Esophagus squamous epithelium (tissue), 5 donors: ENCODE measurements around the gene ZNF609. TPM values are rescaled to one million over a fixed set of nuclear protein-coding genes. Genes with fewer than 3 reads are reported as not detected.
A peak's percentile ranks its signal among the peaks of the same experiment; 100 is the strongest.

ENCODE experiments used
- DNase-seq: peaks from one replicate; lab custom pipeline; 2025; lab: John Stamatoyannopoulos, UW
- H3K27ac ChIP-seq, 4 donors: fragments of 200-600 bp; sonication (generic); one replicate each; pipeline ENCODE4 v1.5.1; 2016 to 2019; ENCODE audit warnings: mild to moderate bottlenecking in 1 of 4
- H3K27me3 ChIP-seq, 4 donors: fragments of 200-600 bp; sonication (generic); 1 replicate in 3 of 4; 2 replicates in 1 of 4; pipeline versions ENCODE4 v1.5.1 to v1.6.0; 2017 to 2021; ENCODE audit warnings: antibody characterized with exemption in 1 of 4
- H3K36me3 ChIP-seq, 3 donors: fragments of 200-600 bp; sonication (generic); one replicate each; pipeline ENCODE4 v1.5.1; 2016 to 2019
- H3K4me1 ChIP-seq, 3 donors: fragments of 200-600 bp; sonication (generic); one replicate each; pipeline ENCODE4 v1.5.1; 2017 to 2019
- H3K4me3 ChIP-seq, 4 donors: fragments of 200-600 bp; sonication (generic); 1 replicate in 3 of 4; 2 replicates in 1 of 4; pipeline ENCODE4 v1.5.1; 2016 to 2019; ENCODE audit warnings: mild to moderate bottlenecking in 2 of 4, moderate library complexity in 1 of 4
- H3K9me3 ChIP-seq, 3 donors: fragments of 200-600 bp; sonication (generic); one replicate each; pipeline ENCODE4 v1.5.1; 2016 to 2019
- POLR2A ChIP-seq, 4 donors: fragments of 450-650 bp; IDR thresholded peaks; one replicate each; pipeline ENCODE4 v1.6.1; 2017; ENCODE audit warnings: antibody characterized with exemption in 4 of 4, mild to moderate bottlenecking in 4 of 4, moderate library complexity in 3 of 4
- WGBS, 2 donors: methylation state at CpG; one replicate each; pipeline ENCODE4 v1.1.5; 2018; 5-methylcytosine and 5-hydroxymethylcytosine counted together
- intact Hi-C: fragments of 100-400 bp; cut with DNase I; formaldehyde crosslinking; loops from one replicate; pipeline ENCODE4 v1.15.0; 2022
- total RNA-seq, 4 donors: library from RNA; depleted of rRNA; stranded (reverse); fragments of >200 nt; gene quantifications; one replicate each; pipeline ENCODE4 v1.1.0, GENCODE V29; 2016
- TF ChIP-seq, protein P1 (sequence below), 6 experiments: fragments of 450-650 bp in 4 of 6; fragments of 200-600 bp in 2 of 6; sonication (generic) in 2 of 6; IDR thresholded peaks; one replicate each; pipeline ENCODE4 v1.5.1; 2016 to 2019; ENCODE audit warnings: antibody characterized with exemption in 6 of 6, mild to moderate bottlenecking in 4 of 6, moderate library complexity in 4 of 6
- donor health status: DM: yes; HTN: yes; CAD: no.

The ZNF609 gene
- total RNA-seq, 4 donors from 2014 or later = 10.2 to 25.2 (median 13.8) TPM

GRCh38 chr15:64683378-64683777, 223.0 kb downstream of the ZNF609 start:
- peak overlapping the region in 1 of 4 donors; percentile 5 for H3K27ac ChIP-seq
- no peak for DNase-seq
- intact Hi-C loops = no loop called here

DNA sequence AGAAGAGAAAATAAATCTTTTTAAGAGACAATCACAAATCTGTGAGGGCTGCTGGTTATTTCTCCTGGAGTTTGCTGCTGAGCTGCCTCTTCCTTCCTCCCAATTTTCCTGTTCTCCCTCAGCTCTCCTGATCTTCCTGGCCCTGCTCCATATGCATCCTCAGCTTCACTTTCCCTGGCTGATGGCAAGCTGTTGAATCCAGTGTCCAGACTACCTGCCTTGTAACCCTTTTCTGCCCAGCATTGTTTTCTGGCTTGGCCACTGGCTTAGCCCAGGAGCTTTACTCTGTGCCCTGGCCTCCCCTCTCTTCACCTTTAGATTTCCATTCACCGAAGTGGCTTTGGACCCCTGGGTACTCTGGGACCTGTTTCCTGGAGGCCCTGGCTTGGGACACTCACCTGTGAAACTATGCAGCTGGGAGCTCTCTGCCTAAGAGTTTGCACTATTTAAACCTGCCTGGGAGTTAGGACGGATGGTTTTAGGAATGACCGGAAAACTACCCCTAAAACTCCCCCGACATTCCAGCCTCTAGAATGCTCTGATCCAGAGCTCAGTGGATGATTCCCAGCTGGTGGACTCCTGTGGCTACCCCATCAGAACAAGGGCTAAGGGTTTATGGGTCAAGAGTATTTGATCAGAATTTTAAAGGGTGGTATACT, 225.0 kb downstream of the ZNF609 start:
- no peak overlapping the region for H3K4me3 ChIP-seq
- H3K27me3 ChIP-seq = no peaks in the 10 kb centered on the region
- no peak for DNase-seq
- peaks cover 16 to 98% (median 34%) of the 10 kb centered on the region in 3 donors for H3K36me3 ChIP-seq
- intact Hi-C loops = no loop called here
- H3K27ac ChIP-seq = no peak overlapping the region
- 67 to 78% methylated on average over 4 of the region's 4 CpGs for WGBS, 2 donors
- no peak for TF ChIP-seq POLR2A (IDR thresholded peaks at IDR 0.05)
- TF ChIP-seq, protein P1, sequence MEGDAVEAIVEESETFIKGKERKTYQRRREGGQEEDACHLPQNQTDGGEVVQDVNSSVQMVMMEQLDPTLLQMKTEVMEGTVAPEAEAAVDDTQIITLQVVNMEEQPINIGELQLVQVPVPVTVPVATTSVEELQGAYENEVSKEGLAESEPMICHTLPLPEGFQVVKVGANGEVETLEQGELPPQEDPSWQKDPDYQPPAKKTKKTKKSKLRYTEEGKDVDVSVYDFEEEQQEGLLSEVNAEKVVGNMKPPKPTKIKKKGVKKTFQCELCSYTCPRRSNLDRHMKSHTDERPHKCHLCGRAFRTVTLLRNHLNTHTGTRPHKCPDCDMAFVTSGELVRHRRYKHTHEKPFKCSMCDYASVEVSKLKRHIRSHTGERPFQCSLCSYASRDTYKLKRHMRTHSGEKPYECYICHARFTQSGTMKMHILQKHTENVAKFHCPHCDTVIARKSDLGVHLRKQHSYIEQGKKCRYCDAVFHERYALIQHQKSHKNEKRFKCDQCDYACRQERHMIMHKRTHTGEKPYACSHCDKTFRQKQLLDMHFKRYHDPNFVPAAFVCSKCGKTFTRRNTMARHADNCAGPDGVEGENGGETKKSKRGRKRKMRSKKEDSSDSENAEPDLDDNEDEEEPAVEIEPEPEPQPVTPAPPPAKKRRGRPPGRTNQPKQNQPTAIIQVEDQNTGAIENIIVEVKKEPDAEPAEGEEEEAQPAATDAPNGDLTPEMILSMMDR (IDR thresholded peaks at IDR 0.05) = no peak
- H3K4me1 ChIP-seq = peaks cover 0 to 21% (median 3%) of the 10 kb centered on the region in 3 donors
- no peaks in the 10 kb centered on the region for H3K9me3 ChIP-seq

More at GRCh38 chr15:64683378-64683777, 223.0 kb downstream of the ZNF609 start:
- 42 to 51% methylated on average over 3 of the region's 3 CpGs for WGBS, 2 donors
- TF ChIP-seq, protein P1 (IDR thresholded peaks at IDR 0.05) = no peak
- TF ChIP-seq POLR2A (IDR thresholded peaks at IDR 0.05) = no peak
- Histone ChIP-seq H3K36me3 (peaks cover 9 to 98% (median 28%) of the 10 kb centered on the region in 3 donors), H3K4me3 (no peak overlapping the region), H3K4me1 (peaks cover 0 to 15% (median 3%) of the 10 kb centered on the region in 3 donors), H3K27me3 (no peaks in the 10 kb centered on the region), H3K9me3 (no peaks in the 10 kb centered on the region)

- peaks cover 16 to 98% (median 31%) of the 10 kb centered on the region in 3 donors for H3K36me3 ChIP-seq
- H3K4me1 ChIP-seq = peaks cover 0 to 30% (median 3%) of the 10 kb centered on the region in 3 donors
- TF ChIP-seq, protein P1 (IDR thresholded peaks at IDR 0.05) = peak; percentile 57 to 80 (median 72)
- TF ChIP-seq POLR2A (IDR thresholded peaks at IDR 0.05) = no peak
- WGBS, 2 donors = 51 to 52% methylated on average over 7 to 10 of the region's 10 CpGs
- no peak for DNase-seq
- H3K27me3 ChIP-seq = no peaks in the 10 kb centered on the region
- H3K27ac ChIP-seq = no peak overlapping the region
- no peak overlapping the region for H3K4me3 ChIP-seq
- no peaks in the 10 kb centered on the region for H3K9me3 ChIP-seq
- intact Hi-C loops = loop anchor here (2.0 kb wide), 1 partner anchor 41 kb away; no protein-coding TSS in a partner anchor
These were observed 225.9 kb downstream of the ZNF609 start for GRCh38 chr15:64686130-64686735.

DNA sequence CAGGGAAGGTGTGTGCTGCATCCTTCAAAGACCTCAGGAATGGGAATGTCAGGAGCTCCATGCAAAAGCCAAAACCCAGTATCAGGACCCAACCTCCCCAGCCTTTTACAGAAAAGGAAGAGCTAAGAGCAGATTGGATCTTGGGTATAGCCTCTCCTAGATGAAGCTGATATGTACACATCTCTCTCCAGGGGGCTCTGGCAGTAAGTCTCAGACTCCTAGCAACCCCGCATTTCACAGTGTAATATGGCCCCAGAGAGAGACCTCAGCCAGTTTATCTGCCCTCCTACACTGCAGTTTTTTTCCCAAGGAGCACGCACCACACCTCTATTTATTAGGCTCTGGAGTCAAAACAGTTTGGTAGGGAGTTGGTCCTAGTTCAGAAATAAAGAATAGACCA, 226.8 kb downstream of the ZNF609 start:
- WGBS, 2 donors = 83 to 100% methylated on average over 2 of the region's 2 CpGs
- Histone ChIP-seq H3K4me1 (peaks cover 0 to 39% (median 3%) of the 10 kb centered on the region in 3 donors), H3K36me3 (peaks cover 16 to 97% (median 29%) of the 10 kb centered on the region in 3 donors), H3K27ac (peak overlapping the region in 3 of 4 donors; percentile 32 to 57 (median 43)), H3K4me3 (no peak overlapping the region), H3K27me3 (no peaks in the 10 kb centered on the region), H3K9me3 (no peaks in the 10 kb centered on the region)
- no peak for TF ChIP-seq POLR2A (IDR thresholded peaks at IDR 0.05)
- intact Hi-C loops = loop anchor here (2.0 kb wide), 1 partner anchor 40 kb away; no protein-coding TSS in a partner anchor
- DNase-seq = no peak

- H3K4me1 ChIP-seq = peaks cover 4 to 44% (median 5%) of the 10 kb centered on the region in 3 donors
- DNase-seq = no peak
- no peak overlapping the region for H3K4me3 ChIP-seq
- H3K9me3 ChIP-seq = no peaks in the 10 kb centered on the region
- 60 to 66% methylated on average over 1 to 3 of the region's 3 CpGs for WGBS, 2 donors
- H3K36me3 ChIP-seq = peaks cover 17 to 96% (median 25%) of the 10 kb centered on the region in 3 donors
- TF ChIP-seq, protein P1 (IDR thresholded peaks at IDR 0.05) = no peak
- TF ChIP-seq POLR2A (IDR thresholded peaks at IDR 0.05) = no peak
- peak overlapping the region in 3 of 4 donors; percentile 32 to 57 (median 43) for H3K27ac ChIP-seq
- no peaks in the 10 kb centered on the region for H3K27me3 ChIP-seq
- intact Hi-C loops = loop anchor here (2.0 kb wide), 1 partner anchor 39 kb away; no protein-coding TSS in a partner anchor
These were observed 227.3 kb downstream of the ZNF609 start for GRCh38 chr15:64687688-64688087.
